Left lung (tissue), 10 donors: ENCODE measurements around the gene ACBD5. TPM values are rescaled to one million over a fixed set of nuclear protein-coding genes. Genes with fewer than 3 reads are reported as not detected.
A peak's percentile ranks its signal among the peaks of the same experiment; 100 is the strongest.
"Not testable (repeated sequence)": the region's sequence is repeated elsewhere in the genome, so short reads cannot be mapped to it uniquely, and the experiment has no call there.

ENCODE experiments used
- ATAC-seq: fragments of 200-7000 bp; cut with Tn5 transposase; one replicate; pipeline ENCODE4 v1.9.1; 2020; ENCODE audit warnings: moderate library complexity
- DNase-seq, 4 donors: peaks; one replicate each; pipeline ENCODE4 v3.0.0-alpha.2; 2013 to 2020
- H3K27ac ChIP-seq, 2 donors: fragments of 200-600 bp; sonication (generic) in 1 of 2; one replicate each; pipeline versions ENCODE4 v1.5.0 to v1.8.0; 2020 to 2021
- H3K27me3 ChIP-seq, 2 donors: fragments of 200-600 bp; sonication (generic) in 1 of 2; one replicate each; pipeline versions ENCODE4 v1.5.0 to v1.8.0; 2020 to 2021
- H3K36me3 ChIP-seq, 2 donors: fragments of 200-600 bp; sonication (generic) in 1 of 2; one replicate each; pipeline versions ENCODE4 v1.5.0 to v1.8.0; 2020 to 2021
- H3K4me1 ChIP-seq, 2 donors: fragments of 200-600 bp; one replicate each; pipeline ENCODE4 v1.8.0; 2021
- H3K4me3 ChIP-seq, 2 donors: fragments of 200-600 bp; sonication (generic) in 1 of 2; one replicate each; pipeline versions ENCODE4 v1.5.0 to v1.8.0; 2020 to 2021; ENCODE audit warnings: mild to moderate bottlenecking in 1 of 2
- H3K9me3 ChIP-seq, 2 donors: fragments of 200-600 bp; sonication (generic) in 1 of 2; one replicate each; pipeline versions ENCODE4 v1.5.0 to v1.8.0; 2020 to 2021
- CTCF ChIP-seq, 2 donors: fragments of 200-600 bp; sonication (generic) in 1 of 2; IDR thresholded peaks; one replicate each; pipeline versions ENCODE4 v1.5.0 to v1.8.0; 2021; ENCODE audit warnings: antibody characterized with exemption in 2 of 2
- intact Hi-C, 2 donors: fragments of 100-400 bp; cut with DNase I; formaldehyde crosslinking; loops; one replicate each; pipeline versions ENCODE4 v1.11.2 to v1.14.2; 2022
- polyA plus RNA-seq, 6 donors: library from polyadenylated mRNA; unstranded; fragments of 120-200 nt; gene quantifications; one replicate each; pipeline ENCODE4 v1.2.1, GENCODE V29; 2013; ENCODE audit not compliant: insufficient read length in 6 of 6
- total RNA-seq, 2 donors: library from RNA; stranded (reverse); fragmentation: NEBNext Ultra II Directional; extraction: Animal tissue kit (Norgen Biotek cat#: 25700); gene quantifications; one replicate each; pipeline ENCODE4 v1.2.1, GENCODE V29; 2021
- donor health status: DM: no; HTN: yes; CAD: no.
- donor health status: DM: no; HTN: no; CAD: no.

ACBD5 gene
- total and polyA plus RNA-seq, 8 donors: 22.7 to 26.3 (median 24.5) TPM

DNA sequence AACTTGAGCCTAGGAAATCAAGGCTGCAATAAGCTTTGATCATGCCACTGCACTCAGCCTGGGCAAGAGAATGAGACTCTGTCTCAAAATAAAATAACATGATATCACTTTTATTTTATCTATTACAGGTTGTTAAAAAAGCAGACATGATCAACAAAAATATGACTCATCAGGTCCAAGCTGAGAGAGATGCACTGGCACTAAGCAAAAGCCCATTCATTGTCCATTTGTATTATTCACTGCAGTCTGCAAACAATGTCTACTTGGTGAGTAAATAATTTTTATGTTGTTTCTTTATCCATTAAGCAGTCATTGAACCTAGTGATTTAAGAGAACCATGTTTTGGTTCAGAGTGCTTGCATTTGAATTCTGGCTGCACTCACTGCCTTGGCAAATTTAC, 82.2 kb downstream of the ACBD5 start:
- no peak overlapping the region for H3K27ac ChIP-seq
- ATAC-seq (no peak), DNase-seq (no peak)
- H3K4me3 ChIP-seq: no peak overlapping the region
- peaks cover 0 to 52% of the 10 kb centered on the region in 2 donors for H3K36me3 ChIP-seq
- intact Hi-C loops: no loop called here
- TF ChIP-seq CTCF (IDR thresholded peaks at IDR 0.05): no peak
- no peaks in the 10 kb centered on the region for H3K9me3 ChIP-seq
- H3K4me1 ChIP-seq: peaks cover 0 to 27% of the 10 kb centered on the region in 2 donors
- H3K27me3 ChIP-seq: no peaks in the 10 kb centered on the region

GRCh38 chr10:27157150-27157549, 83.4 kb downstream of the ACBD5 start:
- H3K27ac ChIP-seq: no peak overlapping the region
- DNase-seq (no peak), ATAC-seq (no peak)
- no peaks in the 10 kb centered on the region for H3K27me3 ChIP-seq
- peaks cover 0 to 39% of the 10 kb centered on the region in 2 donors for H3K36me3 ChIP-seq
- peaks cover 10 to 39% of the 10 kb centered on the region in 2 donors for H3K4me1 ChIP-seq
- H3K4me3 ChIP-seq: no peak overlapping the region
- TF ChIP-seq CTCF (IDR thresholded peaks at IDR 0.05): no peak
- intact Hi-C loops: no loop called here
- H3K9me3 ChIP-seq: no peaks in the 10 kb centered on the region

DNA sequence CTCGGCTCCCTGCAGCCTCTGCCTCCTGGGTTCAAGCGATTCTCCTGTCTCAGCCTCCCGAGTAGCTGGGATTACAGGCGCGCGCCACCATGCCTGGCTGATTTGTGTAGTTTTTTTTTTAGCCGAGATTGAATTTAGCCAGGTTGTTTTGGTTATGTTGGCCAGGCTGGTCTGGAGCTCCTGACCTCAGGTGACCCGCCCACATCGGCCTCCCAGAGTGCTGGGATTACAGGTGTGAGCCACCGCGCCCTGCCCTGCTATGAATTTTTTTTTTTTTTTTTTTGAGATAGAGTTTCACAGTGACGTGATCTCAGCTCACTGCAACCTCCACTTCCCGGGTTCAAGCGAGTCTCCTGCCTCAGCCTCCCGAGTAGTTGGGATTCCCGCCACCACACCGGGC, 84.0 kb downstream of the ACBD5 start:
- Histone ChIP-seq H3K4me3 (peak overlapping the region; percentile 71 to 83), H3K4me1 (peaks cover 12 to 44% of the 10 kb centered on the region in 2 donors), H3K27ac (peak overlapping the region; percentile 99 to 100), H3K36me3 (peaks cover 0 to 34% of the 10 kb centered on the region in 2 donors)
- ATAC-seq, intact Hi-C loops, H3K9me3 ChIP-seq, H3K27me3 ChIP-seq, DNase-seq: not testable (repeated sequence)

DNA sequence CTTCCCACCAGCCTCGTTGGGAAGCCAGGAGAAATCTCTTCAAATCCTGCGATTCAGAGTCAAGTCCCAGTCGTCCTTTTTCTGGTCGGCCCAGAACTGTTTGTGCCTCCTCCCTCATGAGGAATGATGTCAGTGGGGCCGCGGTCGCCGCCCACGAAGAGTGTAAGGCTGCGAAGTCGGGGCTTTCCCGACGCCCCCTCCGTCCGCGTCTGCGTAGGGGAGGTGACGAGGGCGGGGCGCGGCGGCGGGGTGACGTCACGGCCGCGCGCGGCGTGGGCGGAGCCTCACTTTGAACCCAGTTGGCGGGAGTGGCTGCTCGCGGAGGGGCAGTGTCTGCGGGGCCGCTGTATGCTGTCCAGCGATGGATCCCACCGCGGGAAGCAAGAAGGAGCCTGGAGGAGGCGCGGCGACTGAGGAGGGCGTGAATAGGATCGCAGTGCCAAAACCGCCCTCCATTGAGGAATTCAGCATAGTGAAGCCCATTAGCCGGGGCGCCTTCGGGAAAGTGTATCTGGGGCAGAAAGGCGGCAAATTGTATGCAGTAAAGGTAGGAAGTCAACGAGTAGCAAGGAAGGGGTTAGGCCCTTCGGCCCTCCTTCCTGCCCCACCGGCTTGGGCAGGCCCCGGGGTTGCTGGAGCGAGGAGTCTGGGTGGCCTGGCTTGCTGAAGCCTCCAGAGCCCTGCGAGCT, 85.4 kb downstream of the ACBD5 start, which contains the start of gene MASTL:
MASTL (plus strand) TSS at position 287 of the 689 bp plus-strand sequence; CDS start at position 362, 75 bp downstream.
- ATAC-seq (peak; percentile 92), DNase-seq (peak; percentile 93 to 96 (median 95))
- Histone ChIP-seq H3K9me3 (no peaks in the 10 kb centered on the region), H3K4me3 (peak within 1 kb of the TSS; percentile 71 to 83), H3K27me3 (no peaks in the 10 kb centered on the region), H3K36me3 (peaks cover 0 to 20% of the 10 kb centered on the region in 2 donors), H3K4me1 (peaks cover 12 to 47% of the 10 kb centered on the region in 2 donors), H3K27ac (peak within 1 kb of the TSS; percentile 99 to 100)
- TF ChIP-seq CTCF (IDR thresholded peaks at IDR 0.05): no peak
- intact Hi-C loops: no loop called here

DNA sequence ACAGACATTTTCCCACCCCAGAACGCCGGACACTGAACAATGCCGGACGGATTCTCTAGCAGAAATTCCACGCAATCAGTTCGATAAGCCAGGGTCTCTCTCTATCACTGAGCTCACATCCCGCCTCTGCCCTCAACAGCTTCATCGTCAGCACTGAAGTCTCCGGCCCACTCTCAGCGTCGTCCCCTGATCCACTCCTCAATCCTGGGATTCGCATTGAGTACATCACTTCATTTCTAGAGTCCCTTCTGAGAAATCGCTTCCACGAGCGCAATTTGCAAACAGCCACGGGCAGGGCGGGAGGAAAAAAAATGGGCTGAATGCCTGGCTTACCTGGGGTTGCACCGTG, 86.8 kb downstream of the ACBD5 start:
- Histone ChIP-seq H3K27me3 (no peaks in the 10 kb centered on the region), H3K9me3 (no peaks in the 10 kb centered on the region), H3K27ac (peak overlapping the region; percentile 99 to 100), H3K4me3 (peak overlapping the region; percentile 71 to 83), H3K4me1 (peaks cover 12 to 48% of the 10 kb centered on the region in 2 donors), H3K36me3 (peaks cover 0 to 11% of the 10 kb centered on the region in 2 donors)
- intact Hi-C loops: no loop called here
- no peak for TF ChIP-seq CTCF (IDR thresholded peaks at IDR 0.05)
- DNase-seq: no peak
- ATAC-seq: peak; percentile 2
